ENCODE data around the gene ZNF556. TPM values are rescaled to one million over a fixed set of nuclear protein-coding genes. Genes with fewer than 3 reads are reported as not detected.
A peak's percentile ranks its signal among the peaks of the same experiment; 100 is the strongest.

The ZNF556 gene
- 2.0 and 2.4 TPM in 2 replicates for total RNA-seq

GRCh38 chr19:2867025-2867991 is at the start of gene ZNF556:
TSS of gene ZNF556 (plus strand) at chr19:2867335. CDS start at chr19:2867422, 87 bp downstream.
- peak; percentile 90 for DNase-seq (ENCODE audit: low read depth)
- no peak for TF ChIP-seq CTCF (IDR thresholded peaks at IDR 0.05; ENCODE audit: insufficient read depth, low read length, severe bottlenecking)

GRCh38 chr19:2819540-2820111 is 47.5 kb upstream of the ZNF556 start, which contains the start of gene ZNF554:
TSS of gene ZNF554 (plus strand) at chr19:2819868. CDS start at chr19:2820072, 204 bp downstream.
- DNase-seq (ENCODE audit: low read depth) (peak; percentile 84), FAIRE-seq (no peak)
- peak within 1 kb of the TSS; percentile 80 for H3K4me3 ChIP-seq (ENCODE audit: low read depth, low read length)
- no peaks in the 10 kb centered on the region for H3K27me3 ChIP-seq (ENCODE audit: control insufficient read depth, insufficient read depth, low read length)
- H3K36me3 ChIP-seq (ENCODE audit: control insufficient read depth, insufficient read depth, low read length): no peaks in the 10 kb centered on the region
- TF ChIP-seq CTCF (IDR thresholded peaks at IDR 0.05; ENCODE audit: insufficient read depth, low read length, severe bottlenecking): peak; percentile 100

More at GRCh38 chr19:2867025-2867991, at the start of gene ZNF556:
- Histone ChIP-seq H3K36me3 (ENCODE audit: control insufficient read depth, insufficient read depth, low read length) (no peaks in the 10 kb centered on the region), H3K4me3 (ENCODE audit: low read depth, low read length) (peak within 1 kb of the TSS; percentile 45), H3K27me3 (ENCODE audit: control insufficient read depth, insufficient read depth, low read length) (no peaks in the 10 kb centered on the region)
- FAIRE-seq: no peak

- Histone ChIP-seq H3K27me3 (ENCODE audit: control insufficient read depth, insufficient read depth, low read length) (no peaks in the 10 kb centered on the region), H3K4me3 (ENCODE audit: low read depth, low read length) (peak overlapping the region; percentile 80), H3K36me3 (ENCODE audit: control insufficient read depth, insufficient read depth, low read length) (no peaks in the 10 kb centered on the region)
- FAIRE-seq (no peak), DNase-seq (ENCODE audit: low read depth) (no peak)
- no peak for TF ChIP-seq CTCF (IDR thresholded peaks at IDR 0.05; ENCODE audit: insufficient read depth, low read length, severe bottlenecking)
These were observed 46.9 kb upstream of the ZNF556 start for GRCh38 chr19:2820112-2820702.

GRCh38 chr19:2822846-2823245 is 44.3 kb upstream of the ZNF556 start:
- FAIRE-seq (no peak), DNase-seq (ENCODE audit: low read depth) (no peak)
- H3K36me3 ChIP-seq (ENCODE audit: control insufficient read depth, insufficient read depth, low read length): no peaks in the 10 kb centered on the region
- no peak for TF ChIP-seq CTCF (IDR thresholded peaks at IDR 0.05; ENCODE audit: insufficient read depth, low read length, severe bottlenecking)
- H3K27me3 ChIP-seq (ENCODE audit: control insufficient read depth, insufficient read depth, low read length): no peaks in the 10 kb centered on the region
- no peak overlapping the region for H3K4me3 ChIP-seq (ENCODE audit: low read depth, low read length)

- TF ChIP-seq CTCF (IDR thresholded peaks at IDR 0.05; ENCODE audit: insufficient read depth, low read length, severe bottlenecking): no peak
- H3K4me3 ChIP-seq (ENCODE audit: low read depth, low read length): no peak overlapping the region
- H3K27me3 ChIP-seq (ENCODE audit: control insufficient read depth, insufficient read depth, low read length): no peaks in the 10 kb centered on the region
- FAIRE-seq: no peak
- no peaks in the 10 kb centered on the region for H3K36me3 ChIP-seq (ENCODE audit: control insufficient read depth, insufficient read depth, low read length)
- DNase-seq (ENCODE audit: low read depth): no peak
These were observed 43.5 kb upstream of the ZNF556 start for GRCh38 chr19:2823646-2824045.

Data from bronchial epithelial cell (primary cell).